OCI-LY1 (cell line): ENCODE measurements around the gene PTPRG.

Source experiments
- H2AFZ ChIP-seq: fragments of 200-600 bp; sonication (generic), shearing (Covaris generic); 2 replicates; pipeline ENCODE4 v1.6.0; 2014; ENCODE audit warnings: antibody characterized with exemption, mild to moderate bottlenecking, low read length
- H3F3A ChIP-seq: fragments of 200-600 bp; sonication (generic), shearing (Covaris generic); 2 replicates; pipeline ENCODE4 v1.6.0; 2014; ENCODE audit warnings: mild to moderate bottlenecking, antibody characterized with exemption, low read length, moderate library complexity; ENCODE audit not compliant: insufficient read depth
- H3K27ac ChIP-seq: fragments of 200-600 bp; sonication (generic); 2 replicates; pipeline ENCODE4 v1.5.1; 2014; ENCODE audit warnings: low read length, mixed run types, mild to moderate bottlenecking, low read depth; ENCODE audit not compliant: poor library complexity, severe bottlenecking
- H3K27me3 ChIP-seq: fragments of 200-600 bp; sonication (generic); 2 replicates; pipeline ENCODE4 v1.6.0; 2014; ENCODE audit warnings: antibody characterized with exemption, mild to moderate bottlenecking, low read length, moderate library complexity; ENCODE audit not compliant: insufficient read depth
- H3K36me3 ChIP-seq: fragments of 200-600 bp; sonication (generic); 2 replicates; pipeline ENCODE4 v1.6.1; 2014; ENCODE audit warnings: mild to moderate bottlenecking, antibody characterized with exemption, low read length, moderate library complexity, mixed read lengths; ENCODE audit not compliant: insufficient read depth
- H3K4me1 ChIP-seq: fragments of 200-600 bp; sonication (generic); 2 replicates; pipeline ENCODE4 v1.5.1; 2014; ENCODE audit warnings: mild to moderate bottlenecking, low read length, moderate library complexity; ENCODE audit not compliant: insufficient read depth, severe bottlenecking
- H3K4me2 ChIP-seq: fragments of 200-600 bp; sonication (generic), shearing (Covaris generic); 2 replicates; pipeline ENCODE4 v1.6.1; 2014; ENCODE audit warnings: low read length
- H3K4me3 ChIP-seq: fragments of 200-600 bp; sonication (generic); 2 replicates; pipeline ENCODE4 v1.5.1; 2014; ENCODE audit warnings: low read length, low read depth, mild to moderate bottlenecking, mixed read lengths; ENCODE audit not compliant: poor library complexity, severe bottlenecking
- H3K79me2 ChIP-seq: fragments of 200-600 bp; shearing (Covaris generic); 2 replicates; pipeline ENCODE4 v1.6.1; 2016; ENCODE audit warnings: mixed run types, low read length, mixed read lengths; ENCODE audit not compliant: insufficient read depth
- H3K9ac ChIP-seq: fragments of 200-600 bp; sonication (generic), shearing (Covaris generic); 2 replicates; pipeline ENCODE4 v1.6.1; 2014; ENCODE audit warnings: mild to moderate bottlenecking, low read length, mixed read lengths
- H3K9me2 ChIP-seq: fragments of 200-600 bp; sonication (generic), shearing (Covaris generic); 2 replicates; pipeline ENCODE4 v1.6.1; 2014; ENCODE audit warnings: low read depth, mild to moderate bottlenecking, low read length, mixed read lengths
- H3K9me3 ChIP-seq: fragments of 200-600 bp; shearing (Covaris generic); 2 replicates; pipeline ENCODE4 v1.6.1; 2014; ENCODE audit warnings: low read length, mixed read lengths
- H4K20me1 ChIP-seq: fragments of 200-600 bp; sonication (generic), shearing (Covaris generic); 2 replicates; pipeline ENCODE4 v1.6.0; 2016; ENCODE audit warnings: mild to moderate bottlenecking, low read length; ENCODE audit not compliant: insufficient read depth
- EZH2 ChIP-seq: fragments of 200-600 bp; sonication (generic), shearing (Covaris generic); IDR thresholded peaks from 2 replicates; pipeline ENCODE4 v1.8.0; 2017; ENCODE audit warnings: borderline replicate concordance, mixed run types, mild to moderate bottlenecking, antibody characterized with exemption, low read length, moderate library complexity, mixed read lengths
- TF ChIP-seq, protein P1 (sequence below): fragments of 200-600 bp; sonication (generic), shearing (Covaris generic); IDR thresholded peaks from 2 replicates; pipeline ENCODE4 v1.5.1; 2017; ENCODE audit warnings: mild to moderate bottlenecking, antibody characterized with exemption, low read length, moderate library complexity, mixed read lengths

Gene PTPRG

DNA sequence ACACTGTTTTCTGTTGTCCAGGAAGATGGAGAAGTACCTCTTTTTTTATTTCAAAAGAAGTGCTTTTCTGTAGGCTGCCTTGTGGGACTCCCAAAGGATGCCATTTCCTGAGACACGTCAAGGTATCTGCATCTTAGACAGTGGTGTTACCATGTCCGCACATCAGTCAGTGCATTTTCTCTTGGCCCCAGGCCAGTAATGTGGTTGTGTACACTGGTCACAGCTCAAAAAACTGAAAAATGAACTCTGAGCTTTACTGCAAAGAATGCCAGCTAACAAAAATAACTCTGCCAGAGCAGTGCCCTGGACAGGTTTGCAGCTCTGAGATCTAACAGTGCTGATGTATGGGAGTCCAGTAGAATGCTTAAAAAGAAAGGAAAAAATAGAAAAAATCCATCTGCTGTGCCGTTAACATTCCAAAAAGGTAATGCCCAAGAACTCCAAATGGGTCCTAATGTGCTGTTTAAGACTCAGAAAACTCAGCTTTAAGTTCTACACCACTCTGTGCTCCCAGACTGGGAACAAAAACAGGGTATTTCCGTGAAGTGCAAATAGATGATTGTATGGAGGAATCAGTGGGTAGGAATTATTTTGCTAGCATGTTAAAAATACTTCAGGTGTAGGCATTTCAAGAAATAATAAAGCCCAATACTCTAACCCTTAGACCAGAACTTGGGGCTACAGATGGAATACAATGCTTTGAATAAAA lies 496.1 kb downstream of the PTPRG start:
- no peaks in the 10 kb centered on the region for H3K27me3 ChIP-seq
- no peaks in the 10 kb centered on the region for H4K20me1 ChIP-seq
- no peak overlapping the region for H3K27ac ChIP-seq
- H3K4me1 ChIP-seq: no peaks in the 10 kb centered on the region
- no peak overlapping the region for H2AFZ ChIP-seq
- no peak overlapping the region for H3K9ac ChIP-seq
- H3K4me3 ChIP-seq: no peak overlapping the region
- no peaks in the 10 kb centered on the region for H3K9me3 ChIP-seq
- H3K4me2 ChIP-seq: no peak overlapping the region
- no peaks in the 10 kb centered on the region for H3K36me3 ChIP-seq
- H3F3A ChIP-seq: no peaks in the 10 kb centered on the region
- TF ChIP-seq, protein P1, sequence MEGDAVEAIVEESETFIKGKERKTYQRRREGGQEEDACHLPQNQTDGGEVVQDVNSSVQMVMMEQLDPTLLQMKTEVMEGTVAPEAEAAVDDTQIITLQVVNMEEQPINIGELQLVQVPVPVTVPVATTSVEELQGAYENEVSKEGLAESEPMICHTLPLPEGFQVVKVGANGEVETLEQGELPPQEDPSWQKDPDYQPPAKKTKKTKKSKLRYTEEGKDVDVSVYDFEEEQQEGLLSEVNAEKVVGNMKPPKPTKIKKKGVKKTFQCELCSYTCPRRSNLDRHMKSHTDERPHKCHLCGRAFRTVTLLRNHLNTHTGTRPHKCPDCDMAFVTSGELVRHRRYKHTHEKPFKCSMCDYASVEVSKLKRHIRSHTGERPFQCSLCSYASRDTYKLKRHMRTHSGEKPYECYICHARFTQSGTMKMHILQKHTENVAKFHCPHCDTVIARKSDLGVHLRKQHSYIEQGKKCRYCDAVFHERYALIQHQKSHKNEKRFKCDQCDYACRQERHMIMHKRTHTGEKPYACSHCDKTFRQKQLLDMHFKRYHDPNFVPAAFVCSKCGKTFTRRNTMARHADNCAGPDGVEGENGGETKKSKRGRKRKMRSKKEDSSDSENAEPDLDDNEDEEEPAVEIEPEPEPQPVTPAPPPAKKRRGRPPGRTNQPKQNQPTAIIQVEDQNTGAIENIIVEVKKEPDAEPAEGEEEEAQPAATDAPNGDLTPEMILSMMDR: no peak
- TF ChIP-seq EZH2: no peak
- no peaks in the 10 kb centered on the region for H3K9me2 ChIP-seq
- no peaks in the 10 kb centered on the region for H3K79me2 ChIP-seq

DNA sequence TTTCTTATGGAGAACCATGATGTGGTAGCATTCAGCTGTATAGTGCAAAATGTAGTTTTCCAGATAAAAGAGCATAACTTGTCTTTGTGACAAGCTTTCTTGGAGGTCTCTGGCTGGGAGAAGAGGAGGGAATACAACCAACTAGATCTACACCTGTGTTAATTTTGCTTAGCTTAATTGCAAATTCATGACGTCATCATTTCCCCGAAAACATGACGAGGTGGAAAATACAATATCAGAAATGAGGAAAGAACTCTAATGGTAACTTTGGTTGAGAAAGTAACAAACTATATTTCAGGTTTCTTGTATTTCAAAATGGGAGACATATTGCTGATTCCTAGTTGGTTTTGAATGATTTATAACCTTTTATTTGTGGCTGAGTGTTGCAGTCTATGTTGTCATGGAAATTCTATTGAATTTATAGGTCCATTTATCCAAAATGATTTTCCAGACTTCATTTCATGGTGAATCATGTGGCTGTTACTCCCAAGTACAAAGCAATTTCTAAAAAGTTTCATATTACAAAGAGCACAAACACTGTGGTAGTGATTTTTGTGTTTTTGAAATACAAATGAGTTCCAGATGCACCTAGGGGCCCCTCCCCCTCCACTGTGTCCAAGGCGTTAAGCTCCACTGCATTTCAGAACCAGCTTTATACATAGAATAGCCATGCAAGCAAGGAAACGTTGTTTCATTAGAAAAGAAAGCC lies 504.8 kb downstream of the PTPRG start:
- Histone ChIP-seq H3K79me2 (no peaks in the 10 kb centered on the region), H3F3A (no peaks in the 10 kb centered on the region), H3K9me2 (no peaks in the 10 kb centered on the region), H3K4me3 (no peak overlapping the region), H3K36me3 (no peaks in the 10 kb centered on the region), H3K4me1 (no peaks in the 10 kb centered on the region), H4K20me1 (no peaks in the 10 kb centered on the region), H3K9ac (no peak overlapping the region), H3K27me3 (no peaks in the 10 kb centered on the region; the same call in 1 of the 2 replicates), H3K27ac (no peak overlapping the region), H3K4me2 (no peak overlapping the region), H3K9me3 (no peaks in the 10 kb centered on the region), H2AFZ (no peak overlapping the region)
- TF ChIP-seq, protein P1: no peak
- no peak for TF ChIP-seq EZH2

DNA sequence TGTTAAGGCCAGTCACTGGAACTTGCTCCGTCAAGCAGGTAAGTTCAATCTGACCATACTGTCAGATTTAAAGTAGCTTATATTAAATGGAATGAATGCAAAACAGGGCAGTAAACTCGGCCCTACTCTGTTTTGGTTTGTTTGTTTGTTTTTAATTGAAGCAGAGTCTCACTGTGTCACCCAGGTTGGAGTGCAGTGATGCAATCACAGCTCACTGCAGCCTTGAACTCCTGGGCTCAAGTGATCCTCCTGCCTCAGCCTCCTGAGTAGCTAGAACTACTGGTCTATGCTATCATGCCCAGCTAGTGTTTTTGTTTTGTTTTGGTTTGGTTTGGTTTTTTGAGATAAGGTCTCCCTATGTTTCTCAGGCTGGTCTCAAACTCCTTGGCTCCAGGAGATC lies 507.0 kb downstream of the PTPRG start:
- Histone ChIP-seq H3K27me3 (no peaks in the 10 kb centered on the region; the same call in 1 of the 2 replicates), H3K9me2 (no peaks in the 10 kb centered on the region), H2AFZ (no peak overlapping the region), H3K79me2 (no peaks in the 10 kb centered on the region), H3K4me2 (no peak overlapping the region), H3K9me3 (no peaks in the 10 kb centered on the region), H3K4me1 (no peaks in the 10 kb centered on the region), H3K36me3 (no peaks in the 10 kb centered on the region), H4K20me1 (no peaks in the 10 kb centered on the region), H3K9ac (no peak overlapping the region), H3F3A (no peaks in the 10 kb centered on the region), H3K4me3 (no peak overlapping the region), H3K27ac (no peak overlapping the region)
- TF ChIP-seq EZH2: no peak
- TF ChIP-seq, protein P1: no peak
